HCT116 (cell line): ENCODE measurements around the gene SPTB. TPM values are rescaled to one million over a fixed set of nuclear protein-coding genes. Genes with fewer than 3 reads are reported as not detected.

Experiments
- ATAC-seq: fragments of 200-7000 bp; cut with Tn5 transposase; 2 replicates; pipeline ENCODE4 v1.9.1; 2020; ENCODE audit warnings: mild to moderate bottlenecking, moderate library complexity
- BruUV-seq: library from RNA; stranded (reverse); fragments of 400-500 nt; replicated peaks from 2 replicates; lab custom pipeline; 2021; lab: Mats Ljungman, UMichigan
- CTCF ChIA-PET: fragments of 300-600 bp; sonication (Branson Sonifier 250); formaldehyde crosslinking; loops from one replicate; lab custom pipeline; 2021; ENCODE audit warnings: antibody characterized with exemption; lab: Charles Lee
- POLR2A ChIA-PET: fragments of 300-600, 350-600 bp; sonication (Branson Sonifier 250); formaldehyde crosslinking; loops from one replicate; lab custom pipeline; 2021; ENCODE audit warnings: antibody characterized with exemption; lab: Charles Lee
- RAD21 ChIA-PET, 2 experiments: fragments of 300-600 bp; sonication (Branson Sonifier 250); formaldehyde crosslinking; loops; one replicate each; lab custom pipeline; 2023; ENCODE audit warnings: low total read pairs in 2 of 2; ENCODE audit not compliant: uncharacterized antibody in 2 of 2, unreplicated experiment in 2 of 2, low non-redundant PET in 1 of 2; lab: Charles Lee
- DNase-seq: peaks from one replicate; pipeline ENCODE4 v3.0.0-alpha.2; 2010; ENCODE audit warnings: low read depth, low spot score
- H2AFZ ChIP-seq: fragments of 200-600 bp; shearing (Covaris generic), sonication (generic); 2 replicates; pipeline ENCODE4 v1.6.1; 2017; ENCODE audit warnings: low read depth, mixed run types, mixed read lengths, antibody characterized with exemption, low read length; ENCODE audit not compliant: poor library complexity, severe bottlenecking
- H3K27ac ChIP-seq: 2 replicates; pipeline ENCODE4 v1.5.1; 2012; ENCODE audit warnings: low read depth, low read length
- H3K27me3 ChIP-seq: fragments of 200-600 bp; sonication (generic); 2 replicates; pipeline ENCODE4 v1.6.1; 2016; ENCODE audit warnings: mixed run types, low read length, mixed read lengths; ENCODE audit not compliant: insufficient read depth
- H3K36me3 ChIP-seq, 2 experiments: fragments of 200-500 bp in 1 of 2; fragments of 200-600 bp in 1 of 2; sonication (Bioruptor generic) in 1 of 2; sonication (generic) in 1 of 2; 2 replicates each; pipeline versions ENCODE4 v1.5.1 to v1.6.1; 2014 to 2016; ENCODE audit warnings: low read length in 2 of 2, inconsistent platforms in 1 of 2, mixed read lengths in 1 of 2, mixed run types in 1 of 2; ENCODE audit not compliant: insufficient read depth in 2 of 2, control insufficient read depth in 1 of 2
- H3K4me1 ChIP-seq, 2 experiments: fragments of 200-600 bp in 1 of 2; sonication (generic) in 1 of 2; 2 replicates each; pipeline versions ENCODE4 v1.5.1 to v1.6.1; 2012 to 2017; ENCODE audit warnings: low read length in 2 of 2, inconsistent platforms in 1 of 2, mild to moderate bottlenecking in 1 of 2, mixed read lengths in 1 of 2, mixed run types in 1 of 2, moderate library complexity in 1 of 2; ENCODE audit not compliant: insufficient read depth in 2 of 2, control insufficient read depth in 1 of 2
- H3K4me2 ChIP-seq: fragments of 200-600 bp; sonication (generic); 2 replicates; pipeline ENCODE4 v1.6.1; 2017; ENCODE audit warnings: mixed run types, low read length, mixed read lengths
- H3K4me3 ChIP-seq, 2 experiments: fragments of 200-600 bp in 1 of 2; sonication (generic) in 1 of 2; replicated peaks in 1 of 2; 2 replicates each; pipeline ENCODE4 v1.5.1; 2011 to 2016; ENCODE audit warnings: low read length in 2 of 2, control low read depth in 1 of 2, low read depth in 1 of 2, mild to moderate bottlenecking in 1 of 2, mixed read lengths in 1 of 2, mixed run types in 1 of 2
- H3K79me2 ChIP-seq: fragments of 200-600 bp; sonication (generic); 2 replicates; pipeline ENCODE4 v1.6.1; 2017; ENCODE audit warnings: mild to moderate bottlenecking, mixed run types, low read length, moderate library complexity, mixed read lengths; ENCODE audit not compliant: insufficient read depth
- H3K9ac ChIP-seq: fragments of 200-600 bp; sonication (generic); 2 replicates; pipeline ENCODE4 v1.6.1; 2016; ENCODE audit warnings: low read length, mixed read lengths
- H3K9me2 ChIP-seq: fragments of 200-600 bp; sonication (generic), shearing (Covaris generic); 2 replicates; pipeline ENCODE4 v1.6.1; 2017; ENCODE audit warnings: mixed run types, mild to moderate bottlenecking, moderate library complexity; ENCODE audit not compliant: insufficient read depth
- H3K9me3 ChIP-seq, 2 experiments: fragments of 200-500 bp in 1 of 2; fragments of 200-600 bp in 1 of 2; sonication (Bioruptor generic) in 1 of 2; sonication (generic) in 1 of 2; 2 replicates each; pipeline ENCODE4 v1.6.1; 2014 to 2017; ENCODE audit warnings: low read length in 2 of 2, mixed read lengths in 2 of 2, inconsistent platforms in 1 of 2, low read depth in 1 of 2, mild to moderate bottlenecking in 1 of 2, mixed run types in 1 of 2, moderate library complexity in 1 of 2; ENCODE audit not compliant: control insufficient read depth in 1 of 2, insufficient read depth in 1 of 2
- H4K20me1 ChIP-seq: fragments of 200-600 bp; sonication (generic), shearing (Covaris generic); 2 replicates; pipeline ENCODE4 v1.6.1; 2017; ENCODE audit warnings: mixed run types, mild to moderate bottlenecking, moderate library complexity; ENCODE audit not compliant: insufficient read depth
- ELF1 ChIP-seq: IDR thresholded peaks from 2 replicates; pipeline ENCODE4 v1.6.1; 2012; ENCODE audit warnings: low read depth, borderline replicate concordance
- POLR2AphosphoS5 ChIP-seq: IDR thresholded peaks from 2 replicates; pipeline ENCODE4 v1.6.1; 2011; ENCODE audit warnings: mild to moderate bottlenecking, low read depth, low read length, moderate library complexity
- SRF ChIP-seq: IDR thresholded peaks from 2 replicates; pipeline ENCODE4 v1.6.1; 2012; ENCODE audit warnings: low read depth
- YY1 ChIP-seq: IDR thresholded peaks from 2 replicates; pipeline ENCODE4 v1.6.1; 2011; ENCODE audit warnings: low read length, low read depth, moderate library complexity, mild to moderate bottlenecking; ENCODE audit not compliant: insufficient replicate concordance; ENCODE audit errors: extremely low read depth
- ZFX ChIP-seq: fragments of 450-650 bp; IDR thresholded peaks from 2 replicates; pipeline ENCODE4 v1.6.1; 2017
- intact Hi-C: fragments of 100-400 bp; cut with micrococcal nuclease; formaldehyde crosslinking; loops from 2 replicates; pipeline ENCODE4 v1.10.0; 2022
- total RNA-seq: library from RNA; stranded (reverse); gene quantifications from one replicate; pipeline ENCODE4 v1.2.1, GENCODE V29; 2021; ENCODE audit not compliant: unreplicated experiment

The SPTB gene
- total RNA-seq, 1 experiment from 2014 or later, result 4.2 TPM

GRCh38 chr14:64704743-64705380 lies 174.8 kb downstream of the SPTB start:
- H3K4me1 ChIP-seq, result peaks cover 47 to 62% of the 10 kb centered on the region in 2 experiments
- BruUV-seq, result no TSS peak

GRCh38 chr14:64704143-64704742 lies 175.5 kb downstream of the SPTB start, which contains the start of gene PLEKHG3:
Gene PLEKHG3 (plus strand): TSS chr14:64704424. CDS start chr14:64727632, 23,208 bp downstream.
- peak within 1 kb of the TSS; percentile 40 for H2AFZ ChIP-seq
- CTCF ChIA-PET, result no interaction called here
- RAD21 ChIA-PET, result interaction anchor here in 1 of 2 experiments (0.9 kb wide), 1 partner anchor 17 kb away, joined by 3 read pairs; no protein-coding TSS in a partner anchor
- ATAC-seq, result peak; percentile 68
- TF ChIP-seq POLR2AphosphoS5, result peak; percentile 71
- TF ChIP-seq SRF, result no peak
- TF ChIP-seq YY1, result peak; percentile 9
- H3K4me1 ChIP-seq, result peaks cover 46 to 61% of the 10 kb centered on the region in 2 experiments
- peak within 1 kb of the TSS; percentile 86 for H3K27ac ChIP-seq
- no TSS peak for BruUV-seq
- no peaks in the 10 kb centered on the region for H3K9me2 ChIP-seq
- POLR2A ChIA-PET, result interaction anchor here (0.7 to 2.4 kb wide), 2 partner anchors 16 to 47 kb away, joined by 3 to 7 read pairs; no protein-coding TSS in a partner anchor
- peaks cover 48% of the 10 kb centered on the region for H3K79me2 ChIP-seq
- H3K36me3 ChIP-seq, result no peaks in the 10 kb centered on the region
- no peaks in the 10 kb centered on the region for H3K27me3 ChIP-seq
- 0 out of 2 replicates have a peak, but pooled peaks cover 5% of the 10 kb centered on the region for H4K20me1 ChIP-seq
- DNase-seq, result no peak
- peak within 1 kb of the TSS; percentile 78 to 82 for H3K4me3 ChIP-seq
- peak within 1 kb of the TSS; percentile 83 for H3K4me2 ChIP-seq
- intact Hi-C loops, result loop anchor here (2.0 kb wide), 1 partner anchor 17 kb away; no protein-coding TSS in a partner anchor
- no peaks in the 10 kb centered on the region for H3K9me3 ChIP-seq
- peak within 1 kb of the TSS; percentile 91 for H3K9ac ChIP-seq

More at GRCh38 chr14:64704743-64705380, 174.8 kb downstream of the SPTB start:
- ChIA-PET POLR2A (interaction anchor here (0.7 to 2.4 kb wide), 2 partner anchors 15 to 47 kb away, joined by 3 to 7 read pairs; no protein-coding TSS in a partner anchor), RAD21 (interaction anchor here in 1 of 2 experiments (0.6 to 0.9 kb wide), 2 partner anchors 17 to 89 kb away, joined by 3 to 4 read pairs; no protein-coding TSS in a partner anchor), CTCF (no interaction called here)
- H3K27ac ChIP-seq, result peak overlapping the region; percentile 86
- no peaks in the 10 kb centered on the region for H3K9me2 ChIP-seq
- H2AFZ ChIP-seq, result no peak overlapping the region
- H3K4me3 ChIP-seq, result peak overlapping the region; percentile 78 to 82
- TF ChIP-seq ZFX (peak; percentile 59; the same call in 1 of the 2 replicates), ELF1 (no peak)
- no peaks in the 10 kb centered on the region for H3K36me3 ChIP-seq
- H3K4me2 ChIP-seq, result peak overlapping the region; percentile 83
- no peaks in the 10 kb centered on the region for H3K27me3 ChIP-seq
- H3K79me2 ChIP-seq, result peaks cover 55% of the 10 kb centered on the region
- H4K20me1 ChIP-seq, result 0 out of 2 replicates have a peak, but pooled peaks cover 5% of the 10 kb centered on the region
- no peak for DNase-seq
- H3K9ac ChIP-seq, result peak overlapping the region; percentile 91
- ATAC-seq, result peak; percentile 13
- intact Hi-C loops, result loop anchor here (2.0 kb wide), 1 partner anchor 16 kb away; no protein-coding TSS in a partner anchor
- H3K9me3 ChIP-seq, result no peaks in the 10 kb centered on the region
